ENCODE results near the gene XIRP1. TPM values are rescaled to one million over a fixed set of nuclear protein-coding genes. Genes with fewer than 3 reads are reported as not detected.

The XIRP1 gene
- total RNA-seq, 1 donor from 2014 or later, result 3.0 TPM

- Mint-ChIP-seq H3K27ac (peak overlapping the region; percentile 61), H3K27me3 (ENCODE audit: insufficient read depth) (no peaks in the 10 kb centered on the region), H3K36me3 (ENCODE audit: low read depth) (no peaks in the 10 kb centered on the region), H3K4me1 (ENCODE audit: low read depth) (peaks cover 22% of the 10 kb centered on the region), H3K4me3 (no peak overlapping the region), H3K9me3 (no peaks in the 10 kb centered on the region)
- intact Hi-C loops (cut with micrococcal nuclease), result loop anchor here (1.0 kb wide), 3 partner anchors 19 to 189 kb away; no protein-coding TSS in a partner anchor
- DNase-seq (ENCODE audit: low spot score), result no peak
These were observed 3.0 kb downstream of the XIRP1 start for GRCh38 chr3:39189150-39189958.

GRCh38 chr3:39188271-39189149 is 3.9 kb downstream of the XIRP1 start:
- Mint-ChIP-seq H3K4me1 (ENCODE audit: low read depth) (peaks cover 22% of the 10 kb centered on the region), H3K4me3 (no peak overlapping the region), H3K36me3 (ENCODE audit: low read depth) (no peaks in the 10 kb centered on the region), H3K27ac (no peak overlapping the region), H3K9me3 (no peaks in the 10 kb centered on the region), H3K27me3 (ENCODE audit: insufficient read depth) (no peaks in the 10 kb centered on the region)
- intact Hi-C loops (cut with micrococcal nuclease), result loop anchor here (1.0 kb wide), 3 partner anchors 20 to 190 kb away; no protein-coding TSS in a partner anchor
- DNase-seq (ENCODE audit: low spot score), result no peak

GRCh38 chr3:39187372-39188155 is 4.8 kb downstream of the XIRP1 start:
- Mint-ChIP-seq H3K4me1 (ENCODE audit: low read depth) (peaks cover 16% of the 10 kb centered on the region), H3K9me3 (no peaks in the 10 kb centered on the region)

GRCh38 chr3:39186692-39187151 is 5.7 kb downstream of the XIRP1 start:
- no peak for DNase-seq (ENCODE audit: low spot score)
- Mint-ChIP-seq H3K4me1 (ENCODE audit: low read depth) (peaks cover 8% of the 10 kb centered on the region), H3K27me3 (ENCODE audit: insufficient read depth) (no peaks in the 10 kb centered on the region), H3K4me3 (no peak overlapping the region), H3K36me3 (ENCODE audit: low read depth) (no peaks in the 10 kb centered on the region), H3K9me3 (no peaks in the 10 kb centered on the region), H3K27ac (no peak overlapping the region)
- intact Hi-C loops (cut with micrococcal nuclease), result no loop called here

More at GRCh38 chr3:39187372-39188155, 4.8 kb downstream of the XIRP1 start:
- intact Hi-C loops (cut with micrococcal nuclease), result no loop called here
- Mint-ChIP-seq H3K27ac (no peak overlapping the region), H3K4me3 (no peak overlapping the region), H3K27me3 (ENCODE audit: insufficient read depth) (no peaks in the 10 kb centered on the region), H3K36me3 (ENCODE audit: low read depth) (no peaks in the 10 kb centered on the region)
- no peak for DNase-seq (ENCODE audit: low spot score)

- Mint-ChIP-seq H3K27ac (no peak overlapping the region), H3K27me3 (ENCODE audit: insufficient read depth) (no peaks in the 10 kb centered on the region), H3K4me1 (ENCODE audit: low read depth) (peaks cover 12% of the 10 kb centered on the region), H3K9me3 (no peaks in the 10 kb centered on the region), H3K36me3 (ENCODE audit: low read depth) (no peaks in the 10 kb centered on the region), H3K4me3 (no peak overlapping the region)
- no peak for DNase-seq (ENCODE audit: low spot score)
- intact Hi-C loops (cut with micrococcal nuclease), result no loop called here
These were observed 6.3 kb downstream of the XIRP1 start for GRCh38 chr3:39185959-39186691.

- H3K4me1 Mint-ChIP-seq (ENCODE audit: low read depth), result peaks cover 15% of the 10 kb centered on the region
- no peaks in the 10 kb centered on the region for H3K36me3 Mint-ChIP-seq (ENCODE audit: low read depth)
- no peak for DNase-seq (ENCODE audit: low spot score)
- H3K27ac Mint-ChIP-seq, result no peak overlapping the region
- no peak overlapping the region for H3K4me3 Mint-ChIP-seq
- intact Hi-C loops (cut with micrococcal nuclease), result no loop called here
- H3K27me3 Mint-ChIP-seq (ENCODE audit: insufficient read depth), result no peaks in the 10 kb centered on the region
- H3K9me3 Mint-ChIP-seq, result no peaks in the 10 kb centered on the region
These were observed 7.0 kb downstream of the XIRP1 start for GRCh38 chr3:39185326-39185958.

- Mint-ChIP-seq H3K27ac (no peak overlapping the region), H3K36me3 (ENCODE audit: low read depth) (no peaks in the 10 kb centered on the region), H3K4me1 (ENCODE audit: low read depth) (peaks cover 18% of the 10 kb centered on the region), H3K4me3 (no peak overlapping the region), H3K9me3 (no peaks in the 10 kb centered on the region), H3K27me3 (ENCODE audit: insufficient read depth) (no peaks in the 10 kb centered on the region)
- no peak for DNase-seq (ENCODE audit: low spot score)
- intact Hi-C loops (cut with micrococcal nuclease), result no loop called here
These were observed 7.5 kb downstream of the XIRP1 start for GRCh38 chr3:39184968-39185285.

- Mint-ChIP-seq H3K36me3 (ENCODE audit: low read depth) (no peaks in the 10 kb centered on the region), H3K4me1 (ENCODE audit: low read depth) (peaks cover 18% of the 10 kb centered on the region), H3K27me3 (ENCODE audit: insufficient read depth) (no peaks in the 10 kb centered on the region), H3K4me3 (no peak overlapping the region), H3K9me3 (no peaks in the 10 kb centered on the region), H3K27ac (no peak overlapping the region)
- no peak for DNase-seq (ENCODE audit: low spot score)
- intact Hi-C loops (cut with micrococcal nuclease), result no loop called here
These were observed 8.1 kb downstream of the XIRP1 start for GRCh38 chr3:39184081-39184967.

GRCh38 chr3:39183211-39184080 is 8.9 kb downstream of the XIRP1 start:
- intact Hi-C loops (cut with micrococcal nuclease), result no loop called here
- H3K4me3 Mint-ChIP-seq, result no peak overlapping the region
- peaks cover 27% of the 10 kb centered on the region for H3K4me1 Mint-ChIP-seq (ENCODE audit: low read depth)
- no peaks in the 10 kb centered on the region for H3K9me3 Mint-ChIP-seq
- no peaks in the 10 kb centered on the region for H3K27me3 Mint-ChIP-seq (ENCODE audit: insufficient read depth)
- H3K36me3 Mint-ChIP-seq (ENCODE audit: low read depth), result peaks cover 1% of the 10 kb centered on the region
- H3K27ac Mint-ChIP-seq, result no peak overlapping the region
- no peak for DNase-seq (ENCODE audit: low spot score)

- Mint-ChIP-seq H3K4me1 (ENCODE audit: low read depth) (peaks cover 42% of the 10 kb centered on the region), H3K4me3 (peak overlapping the region; percentile 56), H3K27ac (peak overlapping the region; percentile 1), H3K9me3 (no peaks in the 10 kb centered on the region), H3K27me3 (ENCODE audit: insufficient read depth) (no peaks in the 10 kb centered on the region), H3K36me3 (ENCODE audit: low read depth) (peaks cover 1% of the 10 kb centered on the region)
- intact Hi-C loops (cut with micrococcal nuclease), result loop anchor here (2.0 kb wide), 1 partner anchor 131 kb away; the partner anchor contains the start of gene SCN11A
- DNase-seq (ENCODE audit: low spot score), result no peak
These were observed 10.7 kb downstream of the XIRP1 start for GRCh38 chr3:39181408-39182335.

All from activated T-helper 1 cell treated with anti-CD3 and anti-CD28 coated beads, Interleukin-12 subunit alpha, Interleukin-12 subunit beta, Interleukin-2, Interleukin-4 antibody, amounts not matched to agents 30 ng/mL and 10 ng/mL and 1 ng/mL, durations not matched to agents 14 hours and 24 hours and 36 hours (primary cell).